H1 (cell line): ENCODE measurements around the gene MAFB. TPM values are rescaled to one million over a fixed set of nuclear protein-coding genes. Genes with fewer than 3 reads are reported as not detected.

Experiments
- CTCF ChIA-PET: fragments of 300-600 bp; sonication (Branson Sonifier 250); formaldehyde crosslinking; loops from one replicate; lab custom pipeline; 2021; ENCODE audit not compliant: partially characterized antibody; lab: Charles Lee
- POLR2A ChIA-PET: fragments of 300-600 bp; sonication (Branson Sonifier 250); formaldehyde crosslinking; loops from one replicate; lab custom pipeline; 2021; ENCODE audit warnings: inconsistent platforms; ENCODE audit not compliant: partially characterized antibody; lab: Charles Lee
- DNase-seq, 2 experiments: peaks; one replicate each; pipeline versions ENCODE4 v3.0.0 to v3.0.0-alpha.2; 2010 to 2022; ENCODE audit warnings: low spot score in 2 of 2, low read depth in 1 of 2, mixed read lengths in 1 of 2
- FAIRE-seq: peaks from 2 replicates; lab custom pipeline; 2011; peaks lifted over from hg19 to GRCh38; lab: Jason Lieb, UNC
- H2AFZ ChIP-seq: 2 replicates; pipeline ENCODE4 v1.8.1; 2012; ENCODE audit warnings: low read length, inconsistent platforms
- H2AK5ac ChIP-seq: 2 replicates; pipeline ENCODE4 v1.6.1; 2013; ENCODE audit warnings: low read depth, low read length
- H2BK120ac ChIP-seq: replicated peaks from 2 replicates; pipeline ENCODE3; 2013; ENCODE audit warnings: low read depth, low read length, inconsistent platforms
- H2BK12ac ChIP-seq: 2 replicates; pipeline ENCODE4 v1.6.1; 2013; ENCODE audit warnings: low read depth, low read length
- H2BK15ac ChIP-seq: 2 replicates; pipeline ENCODE4 v1.6.1; 2013; ENCODE audit warnings: low read length
- H2BK20ac ChIP-seq: 2 replicates; pipeline ENCODE4 v1.6.1; 2013; ENCODE audit warnings: low read length
- H2BK5ac ChIP-seq: 2 replicates; pipeline ENCODE4 v1.6.1; 2013; ENCODE audit warnings: low read depth, low read length
- H3K14ac ChIP-seq: 2 replicates; pipeline ENCODE4 v1.6.1; 2013; ENCODE audit warnings: inconsistent platforms; ENCODE audit not compliant: insufficient read length
- H3K18ac ChIP-seq: 2 replicates; pipeline ENCODE4 v1.6.1; 2013; ENCODE audit warnings: low read length; ENCODE audit errors: extremely low read depth
- H3K23ac ChIP-seq: 2 replicates; pipeline ENCODE4 v1.6.1; 2013; ENCODE audit warnings: inconsistent platforms; ENCODE audit not compliant: insufficient read length
- H3K23me2 ChIP-seq: 2 replicates; pipeline ENCODE4 v1.6.1; 2013; ENCODE audit warnings: low read depth, low read length
- H3K27ac ChIP-seq: 2 replicates; pipeline ENCODE4 v1.6.1; 2011; ENCODE audit warnings: low read depth, low read length, inconsistent platforms
- H3K27me3 ChIP-seq, 4 experiments: replicated peaks in 1 of 4; 1 replicate in 1 of 4; 2 replicates in 3 of 4; pipeline versions ENCODE4 v1.6.1 to v1.8.1; 2011 to 2013; ENCODE audit warnings: low read length in 3 of 4, mild to moderate bottlenecking in 3 of 4, inconsistent platforms in 2 of 4, mixed read lengths in 2 of 4, moderate library complexity in 1 of 4; ENCODE audit not compliant: control insufficient read depth in 3 of 4, insufficient read depth in 3 of 4; ENCODE audit errors: extremely low read depth in 1 of 4
- H3K36me3 ChIP-seq, 4 experiments: 2 replicates each; pipeline versions ENCODE4 v1.6.1 to v1.8.1; 2011 to 2013; ENCODE audit warnings: mild to moderate bottlenecking in 4 of 4, low read length in 3 of 4, moderate library complexity in 2 of 4, control low read depth in 1 of 4, inconsistent platforms in 1 of 4; ENCODE audit not compliant: insufficient read depth in 4 of 4, control insufficient read depth in 2 of 4
- H3K4ac ChIP-seq: replicated peaks from 2 replicates; pipeline ENCODE3; 2013; ENCODE audit warnings: low read length, low read depth, mixed read lengths, inconsistent platforms; ENCODE audit not compliant: insufficient read length
- H3K4me1 ChIP-seq, 4 experiments: replicated peaks in 1 of 4; 1 replicate in 1 of 4; 2 replicates in 3 of 4; pipeline versions ENCODE4 v1.6.1 to v1.8.1; 2011 to 2013; ENCODE audit warnings: low read length in 3 of 4, inconsistent platforms in 2 of 4, mixed read lengths in 1 of 4; ENCODE audit not compliant: insufficient read depth in 4 of 4, control insufficient read depth in 3 of 4
- H3K4me2 ChIP-seq, 2 experiments: 2 replicates each; pipeline versions ENCODE4 v1.6.1 to v1.8.1; 2011 to 2013; ENCODE audit warnings: low read depth in 2 of 2, low read length in 2 of 2, control low read depth in 1 of 2, inconsistent platforms in 1 of 2, mild to moderate bottlenecking in 1 of 2; ENCODE audit not compliant: insufficient read depth in 1 of 2
- H3K4me3 ChIP-seq, 4 experiments: fragments of 200-600, 300-600 bp in 1 of 4; sonication (generic), shearing (Covaris generic), sonication (Bioruptor Twin) in 1 of 4; 2 replicates each; pipeline versions ENCODE4 v1.5.1 to v1.8.1; 2011 to 2016; ENCODE audit warnings: low read length in 4 of 4, low read depth in 3 of 4, control low read depth in 2 of 4, inconsistent platforms in 2 of 4, mild to moderate bottlenecking in 2 of 4, mixed read lengths in 1 of 4, moderate library complexity in 1 of 4; ENCODE audit not compliant: insufficient read depth in 2 of 4; ENCODE audit errors: extremely low read depth in 1 of 4
- H3K56ac ChIP-seq: replicated peaks from 2 replicates; pipeline ENCODE3; 2013; ENCODE audit warnings: low read depth, mild to moderate bottlenecking, mixed read lengths, low read length, inconsistent platforms; ENCODE audit not compliant: insufficient read length
- H3K79me1 ChIP-seq: 2 replicates; pipeline ENCODE4 v1.6.1; 2013; ENCODE audit warnings: low read depth, low read length, control low read depth
- H3K79me2 ChIP-seq, 2 experiments: 2 replicates each; pipeline versions ENCODE4 v1.6.1 to v1.8.1; 2012 to 2013; ENCODE audit warnings: low read length in 2 of 2, mild to moderate bottlenecking in 2 of 2, inconsistent platforms in 1 of 2; ENCODE audit not compliant: insufficient read depth in 2 of 2, control insufficient read depth in 1 of 2
- H3K9ac ChIP-seq, 4 experiments: replicated peaks in 1 of 4; 1 replicate in 1 of 4; 2 replicates in 3 of 4; pipeline versions ENCODE4 v1.6.1 to v1.8.1; 2011 to 2013; ENCODE audit warnings: low read depth in 3 of 4, low read length in 3 of 4, control low read depth in 2 of 4, mild to moderate bottlenecking in 2 of 4, moderate library complexity in 2 of 4, inconsistent platforms in 1 of 4; ENCODE audit errors: extremely low read depth in 1 of 4
- H3K9me3 ChIP-seq, 2 experiments: 2 replicates each; pipeline versions ENCODE4 v1.6.1 to v1.8.1; 2012 to 2013; ENCODE audit warnings: mild to moderate bottlenecking in 2 of 2, moderate library complexity in 2 of 2, control low read depth in 1 of 2, inconsistent platforms in 1 of 2, low read depth in 1 of 2, low read length in 1 of 2, mixed read lengths in 1 of 2; ENCODE audit not compliant: insufficient read depth in 2 of 2
- H4K20me1 ChIP-seq, 2 experiments: replicated peaks in 1 of 2; 2 replicates each; pipeline versions ENCODE3 to v1.8.1; 2011 to 2013; ENCODE audit warnings: inconsistent platforms in 2 of 2, low read length in 2 of 2, mild to moderate bottlenecking in 1 of 2; ENCODE audit not compliant: insufficient read depth in 2 of 2, control insufficient read depth in 1 of 2
- H4K5ac ChIP-seq: 2 replicates; pipeline ENCODE4 v1.6.1; 2013; ENCODE audit warnings: low read length, low read depth, mixed read lengths, inconsistent platforms; ENCODE audit not compliant: insufficient read length
- H4K8ac ChIP-seq: 2 replicates; pipeline ENCODE4 v1.8.0; 2013; ENCODE audit warnings: mild to moderate bottlenecking, moderate library complexity, low read length, inconsistent platforms; ENCODE audit not compliant: insufficient read depth; ENCODE audit errors: extremely low read depth
- H4K91ac ChIP-seq: replicated peaks from 2 replicates; pipeline ENCODE3; 2013; ENCODE audit warnings: low read length, mixed read lengths, inconsistent platforms; ENCODE audit not compliant: insufficient read length
- BCL11A ChIP-seq, 2 experiments: IDR thresholded peaks; one replicate each; pipeline ENCODE4 v1.6.1; 2011; ENCODE audit warnings: low read depth in 2 of 2, low read length in 2 of 2, mild to moderate bottlenecking in 2 of 2
- BRCA1 ChIP-seq: IDR thresholded peaks from 2 replicates; pipeline ENCODE4 v1.6.1; 2012; ENCODE audit warnings: low read depth, low read length, improper control_type of control experiment
- CHD1 ChIP-seq: IDR thresholded peaks from 2 replicates; pipeline ENCODE4 v1.6.1; 2012; ENCODE audit warnings: low read depth, low read length, improper control_type of control experiment
- FOSL1 ChIP-seq: IDR thresholded peaks from 2 replicates; pipeline ENCODE4 v1.6.1; 2011; ENCODE audit warnings: mild to moderate bottlenecking, low read depth, low read length, moderate library complexity; ENCODE audit not compliant: insufficient read depth
- GABPA ChIP-seq: IDR thresholded peaks from 2 replicates; pipeline ENCODE4 v1.6.1; 2011; ENCODE audit warnings: mild to moderate bottlenecking, low read length, moderate library complexity, borderline replicate concordance; ENCODE audit not compliant: insufficient read depth
- HDAC6 ChIP-seq: IDR thresholded peaks from one replicate; pipeline ENCODE4 v1.7.1; 2012; ENCODE audit warnings: low read depth, mild to moderate bottlenecking, inconsistent platforms, low read length, moderate library complexity
- KDM5A ChIP-seq: fragments of 200-600 bp; IDR thresholded peaks from 2 replicates; pipeline ENCODE4 v1.7.1; 2012; ENCODE audit warnings: mild to moderate bottlenecking, low read length, inconsistent platforms, mixed read lengths
- RNF2 ChIP-seq: fragments of 200-900, 300-1000 bp; sonication (generic); IDR thresholded peaks from 2 replicates; pipeline ENCODE4 v1.7.1; 2016; ENCODE audit warnings: borderline replicate concordance, low read depth, mild to moderate bottlenecking, antibody characterized with exemption, low read length; ENCODE audit not compliant: poor library complexity, severe bottlenecking; ENCODE audit errors: missing control alignments
- SIX5 ChIP-seq: IDR thresholded peaks from 2 replicates; pipeline ENCODE4 v1.6.1; 2011; ENCODE audit warnings: mild to moderate bottlenecking, low read depth, low read length
- SUZ12 ChIP-seq: fragments of 200-600 bp; sonication (generic); IDR thresholded peaks from 2 replicates; pipeline ENCODE4 v1.6.1; 2012; ENCODE audit warnings: mild to moderate bottlenecking, inconsistent platforms, low read length, moderate library complexity, mixed read lengths
- TCF12 ChIP-seq: IDR thresholded peaks from 2 replicates; pipeline ENCODE4 v1.6.1; 2011; ENCODE audit warnings: low read depth, mild to moderate bottlenecking, low read length
- YY1 ChIP-seq: IDR thresholded peaks from 2 replicates; pipeline ENCODE4 v1.6.1; 2011; ENCODE audit warnings: low read depth, mild to moderate bottlenecking, low read length
- WGBS, 2 experiments: shearing (Covaris generic) in 1 of 2; methylation state at CpG; one replicate each; pipeline versions ENCODE4 v1.1.6 to v1.1.7; 2013 to 2015; ENCODE audit warnings: low lambda C conversion rate in 2 of 2, mixed read lengths in 2 of 2, inconsistent platforms in 1 of 2, low coverage in 1 of 2, missing lambda C conversion rate in 1 of 2; ENCODE audit not compliant: insufficient replicate concordance in 2 of 2, insufficient coverage in 1 of 2, insufficient read length in 1 of 2; ENCODE audit errors: extremely low coverage in 1 of 2, missing lambda C conversion rate in 1 of 2; 5-methylcytosine and 5-hydroxymethylcytosine counted together
- polyA plus RNA-seq, 7 experiments: library from polyadenylated mRNA; depleted of rRNA in 3 of 7; stranded (reverse) in 5 of 7; unstranded in 2 of 7; fragments of >200 nt in 5 of 7; fragments of 200-250 nt in 2 of 7; gene quantifications; 1 replicate in 5 of 7; 2 replicates in 1 of 7; 4 replicates in 1 of 7; pipeline versions ENCODE4 v1.2.1 to v1.2.3, GENCODE V29; 2011 to 2013; ENCODE audit warnings: missing spikeins in 2 of 7, mixed read lengths in 2 of 7
- total RNA-seq: library from RNA; stranded (reverse); fragmentation: NEBNext Ultra II Directional; extraction: Animal tissue kit (Norgen Biotek cat#: 25700); gene quantifications from 2 replicates; pipeline ENCODE4 v1.2.1, GENCODE V29; 2021
- TF ChIP-seq, protein P1 (sequence below): IDR thresholded peaks from 2 replicates; pipeline ENCODE4 v1.6.1; 2011; ENCODE audit warnings: low read depth, mild to moderate bottlenecking, low read length; ENCODE audit not compliant: insufficient read depth
- TF ChIP-seq, protein P2 (sequence below): IDR thresholded peaks from 2 replicates; pipeline ENCODE4 v1.6.1; 2012; ENCODE audit warnings: inconsistent platforms

The MAFB gene
- total and polyA plus RNA-seq, 2 of the 8 experiments (the other 6 are each of a cell fraction or from before 2014, with no cell fraction given): 0.83 to 1.8 TPM

DNA sequence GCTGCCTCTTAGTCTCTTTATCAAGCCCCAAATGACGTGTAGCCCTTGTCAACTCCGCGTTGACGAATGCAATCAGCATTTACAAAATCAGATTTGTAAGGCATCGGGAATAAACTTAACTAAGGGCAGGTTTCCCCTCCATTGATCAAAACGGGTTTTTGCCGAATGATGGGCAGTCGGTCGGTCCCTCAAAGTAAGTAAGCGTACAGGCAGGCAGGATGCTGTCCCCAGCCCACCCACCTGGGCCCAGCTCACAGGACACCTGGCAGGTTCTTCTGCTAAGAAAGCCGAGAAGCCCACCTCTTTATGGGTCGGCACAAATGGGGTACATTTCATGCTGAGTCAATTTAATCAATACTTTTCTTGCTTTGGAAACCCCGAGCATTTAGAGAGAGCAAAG is 22.0 kb upstream of the MAFB start:
- Histone ChIP-seq H3K4me2 (no peak overlapping the region), H3K14ac (no peak overlapping the region), H3K27ac (no peak overlapping the region), H3K23ac (no peak overlapping the region), H2AK5ac (no peak overlapping the region), H3K4me3 (no peak overlapping the region), H2AFZ (no peak overlapping the region), H2BK20ac (no peak overlapping the region), H3K9me3 (no peaks in the 10 kb centered on the region), H3K18ac (no peak overlapping the region), H4K8ac (no peak overlapping the region), H4K5ac (no peak overlapping the region), H4K91ac (no peak overlapping the region), H3K56ac (no peak overlapping the region), H2BK12ac (no peak overlapping the region), H2BK120ac (no peak overlapping the region), H3K4ac (no peak overlapping the region), H3K36me3 (no peaks in the 10 kb centered on the region), H3K9ac (no peak overlapping the region), H3K23me2 (no peaks in the 10 kb centered on the region), H4K20me1 (no peaks in the 10 kb centered on the region), H2BK5ac (no peak overlapping the region), H3K27me3 (no peaks in the 10 kb centered on the region), H3K4me1 (peaks cover 0 to 3% (median 0%) of the 10 kb centered on the region in 4 experiments; a peak in 1 of 7 replicates), H2BK15ac (no peak overlapping the region), H3K79me2 (no peaks in the 10 kb centered on the region), H3K79me1 (no peaks in the 10 kb centered on the region)
- POLR2A ChIA-PET: interaction anchor here (0.6 kb wide), 1 partner anchor 79 kb away, joined by 3 read pairs; no protein-coding TSS in a partner anchor
- CTCF ChIA-PET: interaction anchor here (0.8 to 2.3 kb wide), 8 partner anchors 10 to 251 kb away, joined by 3 to 10 read pairs (median 6); no protein-coding TSS in a partner anchor
- WGBS, 2 experiments: 85% methylated on average over 13 of the region's 13 CpGs; no CpG with 5 or more reads in 1 of the 2 experiments
- FAIRE-seq (no peak), DNase-seq (peak in 1 of 2 experiments; percentile 39)
- TF ChIP-seq, protein P1, sequence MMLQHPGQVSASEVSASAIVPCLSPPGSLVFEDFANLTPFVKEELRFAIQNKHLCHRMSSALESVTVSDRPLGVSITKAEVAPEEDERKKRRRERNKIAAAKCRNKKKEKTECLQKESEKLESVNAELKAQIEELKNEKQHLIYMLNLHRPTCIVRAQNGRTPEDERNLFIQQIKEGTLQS: no peak
- TF ChIP-seq, protein P2, sequence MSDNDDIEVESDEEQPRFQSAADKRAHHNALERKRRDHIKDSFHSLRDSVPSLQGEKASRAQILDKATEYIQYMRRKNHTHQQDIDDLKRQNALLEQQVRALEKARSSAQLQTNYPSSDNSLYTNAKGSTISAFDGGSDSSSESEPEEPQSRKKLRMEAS: no peak
- TF ChIP-seq BCL11A (IDR thresholded peaks at IDR 0.05; ENCODE audit: low read depth in 2 of 2, low read length in 2 of 2) (no peak), SUZ12 (no peak), FOSL1 (no peak), CHD1 (no peak), RNF2 (no peak), TCF12 (no peak), KDM5A (no peak), HDAC6 (no peak), SIX5 (no peak), GABPA (no peak), BRCA1 (no peak), YY1 (no peak)
